HepG2 (cell line): ENCODE measurements around the gene FAM53B. TPM values are rescaled to one million over a fixed set of nuclear protein-coding genes. Genes with fewer than 3 reads are reported as not detected.

ENCODE experiments used
- DMAP1 ChIP-seq: IDR thresholded peaks from 2 replicates; pipeline ENCODE4 v1.6.1; 2016
- GABPA ChIP-seq, 2 experiments: IDR thresholded peaks; 2 replicates each; pipeline ENCODE4 v1.6.1; 2011 to 2016; ENCODE audit warnings: low read depth in 2 of 2, low read length in 1 of 2, missing biosample characterization in 1 of 2, missing genetic modification characterization in 1 of 2
- GTF2F1 ChIP-seq: fragments of 150-350 bp; IDR thresholded peaks from 2 replicates; pipeline ENCODE4 v1.6.1; 2014; ENCODE audit warnings: low read length
- HNF4A ChIP-seq: sonication (generic); formaldehyde crosslinking; IDR thresholded peaks from 2 replicates; pipeline ENCODE4 v1.4.0; 2020; ENCODE audit warnings: missing genetic modification reagents
- KDM1A ChIP-seq: IDR thresholded peaks from 2 replicates; pipeline ENCODE4 v1.6.1; 2016; ENCODE audit warnings: missing compliant biosample characterization
- KIAA2018 ChIP-seq: sonication (generic); formaldehyde crosslinking; IDR thresholded peaks from 2 replicates; pipeline ENCODE4 v1.5.0; 2020; ENCODE audit warnings: mild to moderate bottlenecking, missing genetic modification reagents, borderline replicate concordance
- SAFB2 ChIP-seq: sonication (generic); formaldehyde crosslinking; IDR thresholded peaks from 2 replicates; pipeline ENCODE4 v1.5.1; 2020; ENCODE audit warnings: missing genetic modification reagents, low read depth, mild to moderate bottlenecking, borderline replicate concordance
- ZBTB4 ChIP-seq: sonication (generic); formaldehyde crosslinking; IDR thresholded peaks from 2 replicates; pipeline ENCODE4 v1.4.0; 2020; ENCODE audit warnings: missing genetic modification reagents, mild to moderate bottlenecking, borderline replicate concordance
- ZNF121 ChIP-seq: sonication (generic); formaldehyde crosslinking; IDR thresholded peaks from 2 replicates; pipeline ENCODE4 v1.5.0; 2020; ENCODE audit warnings: mild to moderate bottlenecking, missing genetic modification reagents
- ZNF282 ChIP-seq: fragments of 450-650 bp; IDR thresholded peaks from 2 replicates; pipeline ENCODE4 v1.6.1; 2018; ENCODE audit not compliant: partially characterized antibody
- ZNF329 ChIP-seq: sonication (generic); formaldehyde crosslinking; IDR thresholded peaks from 2 replicates; pipeline ENCODE4 v1.9.0; 2021; ENCODE audit warnings: low read depth, mild to moderate bottlenecking, missing genetic modification reagents
- ZNF431 ChIP-seq: sonication (generic); formaldehyde crosslinking; IDR thresholded peaks from 2 replicates; pipeline ENCODE4 v1.9.0; 2022; ENCODE audit warnings: missing genetic modification reagents, low read depth, mild to moderate bottlenecking, borderline replicate concordance
- ZNF501 ChIP-seq: sonication (generic); formaldehyde crosslinking; IDR thresholded peaks from 2 replicates; pipeline ENCODE4 v1.5.1; 2020; ENCODE audit warnings: mild to moderate bottlenecking, moderate library complexity, missing genetic modification reagents
- polyA plus RNA-seq, 8 experiments: library from polyadenylated mRNA; depleted of rRNA in 3 of 8; stranded (reverse) in 7 of 8; unstranded in 1 of 8; fragments of >200 nt; fragmentation: Illumina TruSeq in 4 of 8; extraction: Trizol in 4 of 8; gene quantifications; 2 replicates each; pipeline versions ENCODE4 v1.2.1 to v1.2.3, GENCODE V29; 2011 to 2016; ENCODE audit warnings: low read depth in 4 of 8, missing spikeins in 1 of 8, mixed read lengths in 1 of 8; ENCODE audit not compliant: insufficient read depth in 1 of 8
- total RNA-seq, 5 experiments: library from RNA; depleted of rRNA; stranded (reverse); fragments of >200 nt; fragmentation: Illumina TruSeq; extraction: Trizol; gene quantifications; 2 replicates each; pipeline ENCODE4 v1.2.3, GENCODE V29; 2016; ENCODE audit warnings: low read depth in 1 of 5
- TF ChIP-seq, protein P1 (sequence below): sonication (generic); formaldehyde crosslinking; IDR thresholded peaks from 2 replicates; pipeline ENCODE4 v1.4.0; 2020; ENCODE audit warnings: missing genetic modification reagents, borderline replicate concordance

Gene FAM53B
- total and polyA plus RNA-seq, 2 of the 13 experiments (the other 11 are each of a cell fraction or from before 2014, with no cell fraction given) = 6.4 to 19.3 TPM

- no peak for TF ChIP-seq GABPA (IDR thresholded peaks at IDR 0.05; ENCODE audit: low read depth, low read length)
- TF ChIP-seq GABPA (CRISPR knock-in tag; IDR thresholded peaks at IDR 0.05; ENCODE audit: low read depth) = peak; percentile 57
- TF ChIP-seq KDM1A (CRISPR knock-in tag) = no peak
- no peak; the same call in 1 of the 2 replicates for TF ChIP-seq HNF4A (CRISPR knock-in tag)
- TF ChIP-seq DMAP1 (CRISPR knock-in tag) = peak; percentile 94
- TF ChIP-seq KIAA2018 = no peak
- TF ChIP-seq ZNF501 (CRISPR knock-in tag) = peak; percentile 90
- no peak for TF ChIP-seq GTF2F1
- peak; percentile 87; the same call in 1 of the 2 replicates for TF ChIP-seq ZNF329
- peak; percentile 93; the same call in 1 of the 2 replicates for TF ChIP-seq SAFB2 (CRISPR knock-in tag)
- peak; percentile 60; the same call in 1 of the 2 replicates for TF ChIP-seq ZNF431 (CRISPR knock-in tag)
- TF ChIP-seq ZNF121 (CRISPR knock-in tag) = 0 out of 2 replicates have a peak, but pooled peaks have one; percentile 9
- TF ChIP-seq, protein P1, sequence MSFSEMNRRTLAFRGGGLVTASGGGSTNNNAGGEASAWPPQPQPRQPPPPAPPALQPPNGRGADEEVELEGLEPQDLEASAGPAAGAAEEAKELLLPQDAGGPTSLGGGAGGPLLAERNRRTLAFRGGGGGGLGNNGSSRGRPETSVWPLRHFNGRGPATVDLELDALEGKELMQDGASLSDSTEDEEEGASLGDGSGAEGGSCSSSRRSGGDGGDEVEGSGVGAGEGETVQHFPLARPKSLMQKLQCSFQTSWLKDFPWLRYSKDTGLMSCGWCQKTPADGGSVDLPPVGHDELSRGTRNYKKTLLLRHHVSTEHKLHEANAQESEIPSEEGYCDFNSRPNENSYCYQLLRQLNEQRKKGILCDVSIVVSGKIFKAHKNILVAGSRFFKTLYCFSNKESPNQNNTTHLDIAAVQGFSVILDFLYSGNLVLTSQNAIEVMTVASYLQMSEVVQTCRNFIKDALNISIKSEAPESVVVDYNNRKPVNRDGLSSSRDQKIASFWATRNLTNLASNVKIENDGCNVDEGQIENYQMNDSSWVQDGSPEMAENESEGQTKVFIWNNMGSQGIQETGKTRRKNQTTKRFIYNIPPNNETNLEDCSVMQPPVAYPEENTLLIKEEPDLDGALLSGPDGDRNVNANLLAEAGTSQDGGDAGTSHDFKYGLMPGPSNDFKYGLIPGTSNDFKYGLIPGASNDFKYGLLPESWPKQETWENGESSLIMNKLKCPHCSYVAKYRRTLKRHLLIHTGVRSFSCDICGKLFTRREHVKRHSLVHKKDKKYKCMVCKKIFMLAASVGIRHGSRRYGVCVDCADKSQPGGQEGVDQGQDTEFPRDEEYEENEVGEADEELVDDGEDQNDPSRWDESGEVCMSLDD (CRISPR knock-in tag) = 0 out of 2 replicates have a peak, but pooled peaks have one; percentile 59
- TF ChIP-seq ZNF282 = no peak
- no peak for TF ChIP-seq ZBTB4
Measured at GRCh38 chr10:124791547-124792348, 47.6 kb upstream of the FAM53B start, which contains the start of gene EEF1AKMT2 (continued).
